ENCODE results near the gene AOPEP.
A peak's percentile ranks its signal among the peaks of the same experiment; 100 is the strongest.

AOPEP gene

DNA sequence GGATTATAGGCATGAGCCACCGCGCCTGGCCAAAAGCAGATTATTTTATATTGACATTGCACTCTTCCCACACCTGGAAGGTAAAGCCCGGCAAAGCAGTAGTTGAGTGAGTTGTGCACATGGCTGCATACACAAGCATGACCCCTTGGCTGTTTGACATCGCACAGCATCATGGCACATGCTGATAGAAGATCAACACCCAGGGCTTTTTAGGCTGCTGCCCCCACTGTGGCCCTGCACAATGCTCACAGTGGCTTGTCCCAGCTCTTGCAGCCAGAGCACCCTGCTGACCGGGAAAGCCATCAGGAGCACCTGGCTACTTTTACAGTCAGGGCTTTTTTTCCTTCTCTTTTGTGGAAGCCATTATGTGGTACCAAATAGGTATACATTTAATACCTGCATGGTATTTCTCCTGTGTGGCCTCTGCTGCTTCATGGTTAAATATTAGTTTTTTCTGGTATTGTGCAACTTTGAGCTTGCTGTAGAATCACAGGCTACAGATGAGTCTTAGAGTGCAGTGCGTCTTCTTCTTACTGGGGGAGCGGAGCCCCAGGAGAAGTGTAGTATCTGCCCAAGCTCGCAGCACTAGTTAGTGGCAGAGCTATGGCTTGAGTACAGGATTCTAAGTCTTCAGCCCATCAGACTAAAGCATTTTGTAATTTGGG is 264.5 kb downstream of the AOPEP start:
- Histone ChIP-seq H3K4me3 (no peak overlapping the region), H3K27me3 (no peaks in the 10 kb centered on the region), H3K27ac (peak overlapping the region; percentile 77 to 83), H3K9me3 (no peaks in the 10 kb centered on the region), H3K36me3 (no peaks in the 10 kb centered on the region), H3K4me1 (peaks cover 0 to 42% (median 35%) of the 10 kb centered on the region in 4 donors)
- TF ChIP-seq, protein P1, sequence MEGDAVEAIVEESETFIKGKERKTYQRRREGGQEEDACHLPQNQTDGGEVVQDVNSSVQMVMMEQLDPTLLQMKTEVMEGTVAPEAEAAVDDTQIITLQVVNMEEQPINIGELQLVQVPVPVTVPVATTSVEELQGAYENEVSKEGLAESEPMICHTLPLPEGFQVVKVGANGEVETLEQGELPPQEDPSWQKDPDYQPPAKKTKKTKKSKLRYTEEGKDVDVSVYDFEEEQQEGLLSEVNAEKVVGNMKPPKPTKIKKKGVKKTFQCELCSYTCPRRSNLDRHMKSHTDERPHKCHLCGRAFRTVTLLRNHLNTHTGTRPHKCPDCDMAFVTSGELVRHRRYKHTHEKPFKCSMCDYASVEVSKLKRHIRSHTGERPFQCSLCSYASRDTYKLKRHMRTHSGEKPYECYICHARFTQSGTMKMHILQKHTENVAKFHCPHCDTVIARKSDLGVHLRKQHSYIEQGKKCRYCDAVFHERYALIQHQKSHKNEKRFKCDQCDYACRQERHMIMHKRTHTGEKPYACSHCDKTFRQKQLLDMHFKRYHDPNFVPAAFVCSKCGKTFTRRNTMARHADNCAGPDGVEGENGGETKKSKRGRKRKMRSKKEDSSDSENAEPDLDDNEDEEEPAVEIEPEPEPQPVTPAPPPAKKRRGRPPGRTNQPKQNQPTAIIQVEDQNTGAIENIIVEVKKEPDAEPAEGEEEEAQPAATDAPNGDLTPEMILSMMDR (IDR thresholded peaks at IDR 0.05): no peak
- no peak for DNase-seq
- intact Hi-C loops (cut with DNase I; ENCODE audit: low total_unique reads): no loop called here

DNA sequence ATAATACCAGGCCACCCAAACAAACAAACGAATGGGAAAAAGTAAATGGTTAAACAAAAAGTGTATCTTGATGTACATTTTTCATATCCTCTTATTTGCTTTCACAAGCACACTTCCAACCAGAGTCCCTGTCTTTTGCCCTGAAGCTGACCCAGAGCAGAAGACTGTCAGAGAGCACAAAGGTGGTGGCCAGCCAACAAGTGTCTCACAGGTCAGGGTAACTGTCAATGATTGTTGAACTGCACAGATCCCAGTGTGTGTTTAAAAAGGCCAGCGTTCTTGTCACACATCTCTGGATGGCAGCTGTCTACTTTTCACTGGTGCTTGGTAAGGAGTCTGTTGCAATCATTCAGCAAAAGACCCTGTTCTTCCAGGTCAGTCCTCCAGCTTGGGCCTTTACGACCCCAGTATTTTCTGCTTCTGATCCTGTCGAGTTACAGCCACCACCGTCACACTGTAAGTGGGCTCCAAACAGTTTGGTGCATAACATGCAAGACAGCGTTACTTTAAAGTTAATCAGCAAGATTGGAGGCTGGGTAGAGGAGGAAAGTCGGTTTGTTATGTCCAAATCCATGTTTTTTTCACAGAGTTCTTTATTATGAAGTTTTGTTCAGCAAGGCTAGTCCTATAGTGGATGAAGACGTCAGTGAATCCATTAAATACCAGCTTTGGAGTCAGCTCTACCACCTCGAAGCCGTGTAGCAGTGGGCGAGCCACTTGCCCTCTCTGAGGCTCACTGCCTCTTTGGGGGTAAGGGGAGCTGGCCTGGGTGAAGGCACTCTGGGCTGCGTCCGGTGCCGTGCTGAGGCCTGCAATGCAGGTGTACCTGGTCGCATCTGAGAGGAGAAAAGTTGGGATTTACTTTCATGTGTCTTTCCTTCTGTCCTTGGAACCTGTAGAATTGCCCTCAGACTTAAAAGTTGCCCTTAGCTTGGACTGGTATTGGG is 265.7 kb downstream of the AOPEP start:
- no peak for DNase-seq
- Histone ChIP-seq H3K4me1 (peaks cover 0 to 53% (median 39%) of the 10 kb centered on the region in 4 donors), H3K27ac (peak overlapping the region; percentile 77 to 83), H3K36me3 (no peaks in the 10 kb centered on the region), H3K4me3 (no peak overlapping the region), H3K9me3 (no peaks in the 10 kb centered on the region), H3K27me3 (no peaks in the 10 kb centered on the region)
- TF ChIP-seq, protein P1 (IDR thresholded peaks at IDR 0.05): no peak
- intact Hi-C loops (cut with DNase I; ENCODE audit: low total_unique reads): no loop called here

DNA sequence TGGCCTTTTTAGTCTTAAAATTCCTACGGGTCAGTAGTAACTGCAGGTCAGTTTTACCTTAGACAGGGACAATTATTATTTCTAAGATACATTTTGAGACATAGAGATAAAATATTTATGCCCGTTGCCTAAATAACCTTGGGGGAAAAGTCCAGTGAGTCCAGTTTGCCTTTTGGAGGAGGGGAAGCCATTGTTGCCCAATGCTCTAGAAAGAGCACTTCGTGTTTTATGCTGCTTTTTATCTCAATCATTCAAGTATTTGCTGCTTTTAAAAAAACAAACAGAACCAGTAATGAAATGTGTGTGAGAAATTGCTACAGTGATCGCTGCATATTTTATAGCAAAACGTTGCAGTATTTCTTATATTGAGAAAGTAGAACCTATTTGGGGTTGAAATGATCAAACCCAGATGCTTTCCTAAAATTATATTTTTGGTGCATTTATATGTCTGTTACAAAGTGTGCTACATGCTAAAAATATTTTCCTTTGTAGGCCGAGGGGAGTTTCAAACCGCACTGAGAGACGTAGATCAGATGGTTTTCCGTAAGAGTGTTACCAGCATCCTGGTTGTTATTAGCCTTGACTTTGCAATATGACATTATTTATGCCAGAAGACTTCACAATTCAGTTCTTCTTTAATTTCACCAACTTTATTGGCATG is 266.8 kb downstream of the AOPEP start:
- peaks cover 0 to 53% (median 39%) of the 10 kb centered on the region in 4 donors for H3K4me1 ChIP-seq
- H3K36me3 ChIP-seq: no peaks in the 10 kb centered on the region
- no peaks in the 10 kb centered on the region for H3K9me3 ChIP-seq
- no peak overlapping the region for H3K4me3 ChIP-seq
- intact Hi-C loops (cut with DNase I; ENCODE audit: low total_unique reads): no loop called here
- peak overlapping the region; percentile 77 to 83 for H3K27ac ChIP-seq
- no peaks in the 10 kb centered on the region for H3K27me3 ChIP-seq
- no peak for DNase-seq
- TF ChIP-seq, protein P1 (IDR thresholded peaks at IDR 0.05): no peak

DNA sequence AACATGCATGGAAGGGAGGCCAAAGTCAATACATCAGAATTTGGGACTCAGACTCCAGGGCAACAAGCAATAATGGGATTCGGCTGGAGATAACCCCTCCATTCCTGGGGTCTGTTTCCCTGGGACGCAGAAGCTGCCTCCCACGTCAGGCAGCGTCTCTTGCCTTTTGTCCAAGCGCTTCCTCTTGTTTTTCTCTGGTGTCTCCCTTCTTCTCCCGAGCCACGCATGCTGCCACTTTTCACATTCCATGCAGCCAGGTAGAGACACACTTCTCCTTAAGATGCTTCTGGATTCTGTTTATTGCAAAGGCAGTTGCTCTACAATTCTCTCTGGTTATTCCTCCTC is 267.3 kb downstream of the AOPEP start:
- Histone ChIP-seq H3K4me3 (no peak overlapping the region), H3K4me1 (peaks cover 0 to 53% (median 39%) of the 10 kb centered on the region in 4 donors), H3K27me3 (no peaks in the 10 kb centered on the region), H3K36me3 (no peaks in the 10 kb centered on the region), H3K27ac (peak overlapping the region; percentile 77 to 83), H3K9me3 (no peaks in the 10 kb centered on the region)
- intact Hi-C loops (cut with DNase I; ENCODE audit: low total_unique reads): no loop called here
- DNase-seq: no peak
- TF ChIP-seq, protein P1 (IDR thresholded peaks at IDR 0.05): no peak

DNA sequence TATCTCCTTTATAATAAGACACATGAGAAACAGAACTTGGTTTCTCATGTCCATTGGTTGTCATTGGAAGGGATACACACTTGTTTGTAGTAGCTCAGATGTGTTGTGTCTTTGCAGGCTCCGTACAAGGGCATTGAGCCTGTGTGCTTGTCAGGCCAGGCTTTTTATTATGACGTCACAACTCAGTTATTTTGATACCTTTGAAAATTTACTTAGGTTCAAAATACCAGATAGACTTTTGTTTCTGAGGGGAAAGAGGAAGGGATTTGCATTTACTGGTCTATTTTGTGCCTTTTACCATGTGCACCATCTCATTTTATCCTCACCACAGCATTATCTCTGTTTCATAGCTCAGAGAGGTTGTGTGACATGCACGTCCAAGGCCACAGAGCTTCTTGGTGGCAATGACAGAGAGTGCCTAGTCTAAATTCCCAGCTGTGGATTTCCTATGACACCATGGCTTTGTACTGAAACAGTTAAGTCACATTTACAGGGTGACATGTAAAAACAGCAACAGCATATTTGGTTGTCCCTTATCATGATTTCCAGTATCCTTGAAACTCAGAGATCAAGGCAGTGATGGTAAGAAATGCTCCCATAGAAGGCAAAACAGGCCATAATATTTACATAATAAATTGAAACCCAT is 268.7 kb downstream of the AOPEP start:
- TF ChIP-seq, protein P1 (IDR thresholded peaks at IDR 0.05): no peak
- H3K4me1 ChIP-seq: peaks cover 0 to 61% (median 39%) of the 10 kb centered on the region in 4 donors
- DNase-seq: no peak
- no peak overlapping the region for H3K4me3 ChIP-seq
- intact Hi-C loops (cut with DNase I; ENCODE audit: low total_unique reads): no loop called here
- no peaks in the 10 kb centered on the region for H3K36me3 ChIP-seq
- H3K27me3 ChIP-seq: no peaks in the 10 kb centered on the region
- no peaks in the 10 kb centered on the region for H3K9me3 ChIP-seq
- peak overlapping the region; percentile 77 to 83 for H3K27ac ChIP-seq

Data from tibial artery (tissue), 4 donors.